Mesendoderm (in vitro differentiated cells): ENCODE results near the gene C14orf39.
A peak's percentile ranks its signal among the peaks of the same experiment; 100 is the strongest.

Experiments
- DNase-seq: peaks from one replicate; pipeline ENCODE4 v3.0.0; 2013
- H2AK5ac ChIP-seq: 2 replicates; pipeline ENCODE4 v1.6.1; 2013; ENCODE audit warnings: low read length, inconsistent platforms
- H2BK120ac ChIP-seq: 2 replicates; pipeline ENCODE4 v1.6.1; 2013; ENCODE audit warnings: low read depth, mild to moderate bottlenecking, low read length, moderate library complexity, mixed read lengths
- H2BK15ac ChIP-seq: replicated peaks from 2 replicates; pipeline ENCODE4 v1.6.1; 2013; ENCODE audit warnings: low read depth, mild to moderate bottlenecking, moderate library complexity
- H2BK5ac ChIP-seq: 2 replicates; pipeline ENCODE4 v1.6.1; 2013; ENCODE audit warnings: low read length, inconsistent platforms
- H3K18ac ChIP-seq: 2 replicates; pipeline ENCODE4 v1.6.1; 2013; ENCODE audit warnings: mild to moderate bottlenecking, low read length, mixed read lengths
- H3K23ac ChIP-seq: one replicate; pipeline ENCODE4 v1.6.1; 2013; ENCODE audit warnings: low read length
- H3K27ac ChIP-seq: 2 replicates; pipeline ENCODE4 v1.5.1; 2013; ENCODE audit warnings: low read depth, mild to moderate bottlenecking, inconsistent platforms, low read length, moderate library complexity
- H3K27me3 ChIP-seq: 2 replicates; pipeline ENCODE4 v1.6.1; 2013; ENCODE audit warnings: low read length, control low read depth, mild to moderate bottlenecking, inconsistent platforms; ENCODE audit not compliant: insufficient read depth, poor library complexity
- H3K36me3 ChIP-seq: 2 replicates; pipeline ENCODE4 v1.6.1; 2013; ENCODE audit warnings: low read length, inconsistent platforms; ENCODE audit not compliant: control insufficient read depth, insufficient read depth
- H3K4ac ChIP-seq: one replicate; pipeline ENCODE4 v1.6.1; 2013; ENCODE audit warnings: low read depth, mild to moderate bottlenecking, low read length, moderate library complexity
- H3K4me1 ChIP-seq: 2 replicates; pipeline ENCODE4 v1.6.1; 2013; ENCODE audit warnings: low read depth, low read length, inconsistent platforms; ENCODE audit not compliant: control insufficient read depth
- H3K4me2 ChIP-seq: 2 replicates; pipeline ENCODE4 v1.6.1; 2013; ENCODE audit warnings: low read length
- H3K4me3 ChIP-seq: 2 replicates; pipeline ENCODE4 v1.5.1; 2013; ENCODE audit warnings: mild to moderate bottlenecking, low read length
- H3K56ac ChIP-seq: one replicate; pipeline ENCODE4 v1.6.1; 2013; ENCODE audit warnings: low read length
- H3K79me1 ChIP-seq: 2 replicates; pipeline ENCODE4 v1.6.1; 2013; ENCODE audit warnings: low read length, inconsistent platforms
- H3K79me2 ChIP-seq: 2 replicates; pipeline ENCODE4 v1.6.1; 2013; ENCODE audit warnings: mild to moderate bottlenecking, low read length; ENCODE audit not compliant: control insufficient read depth, insufficient read depth
- H3K9ac ChIP-seq: 2 replicates; pipeline ENCODE4 v1.6.1; 2013; ENCODE audit warnings: low read length, inconsistent platforms
- H4K5ac ChIP-seq: one replicate; pipeline ENCODE4 v1.6.1; 2013; ENCODE audit warnings: low read length
- H4K8ac ChIP-seq: one replicate; pipeline ENCODE4 v1.6.1; 2013; ENCODE audit warnings: low read depth, mild to moderate bottlenecking, control low read depth, low read length, moderate library complexity
- WGBS: extraction: QIAGEN DNeasy Blood & Tissue Kit; methylation state at CpG from one replicate; pipeline ENCODE4 v1.1.7; 2013; ENCODE audit warnings: low lambda C conversion rate, missing lambda C conversion rate; ENCODE audit not compliant: insufficient coverage; ENCODE audit errors: extremely low coverage; 5-methylcytosine and 5-hydroxymethylcytosine counted together

C14orf39 gene

GRCh38 chr14:60512973-60513571 is 27.2 kb upstream of the C14orf39 start:
- DNase-seq = peak; percentile 26
- H3K23ac ChIP-seq = no peak overlapping the region
- no peak overlapping the region for H4K8ac ChIP-seq
- H2BK5ac ChIP-seq = no peak overlapping the region
- H4K5ac ChIP-seq = no peak overlapping the region
- no CpG with 5 or more reads among the region's 7 CpGs for WGBS
- peaks cover 53% of the 10 kb centered on the region for H3K27me3 ChIP-seq
- no peak overlapping the region for H3K27ac ChIP-seq
- no peak overlapping the region for H3K4ac ChIP-seq
- H3K4me3 ChIP-seq = no peak overlapping the region
- H3K36me3 ChIP-seq = no peaks in the 10 kb centered on the region
- no peak overlapping the region for H2BK15ac ChIP-seq
- H3K79me1 ChIP-seq = no peaks in the 10 kb centered on the region
- no peak overlapping the region for H2BK120ac ChIP-seq
- H2AK5ac ChIP-seq = no peak overlapping the region
- H3K56ac ChIP-seq = no peak overlapping the region
- no peak overlapping the region for H3K18ac ChIP-seq
- no peak overlapping the region for H3K9ac ChIP-seq
- no peak overlapping the region for H3K4me2 ChIP-seq
- H3K79me2 ChIP-seq = no peaks in the 10 kb centered on the region
- H3K4me1 ChIP-seq = peaks cover 3% of the 10 kb centered on the region

DNA sequence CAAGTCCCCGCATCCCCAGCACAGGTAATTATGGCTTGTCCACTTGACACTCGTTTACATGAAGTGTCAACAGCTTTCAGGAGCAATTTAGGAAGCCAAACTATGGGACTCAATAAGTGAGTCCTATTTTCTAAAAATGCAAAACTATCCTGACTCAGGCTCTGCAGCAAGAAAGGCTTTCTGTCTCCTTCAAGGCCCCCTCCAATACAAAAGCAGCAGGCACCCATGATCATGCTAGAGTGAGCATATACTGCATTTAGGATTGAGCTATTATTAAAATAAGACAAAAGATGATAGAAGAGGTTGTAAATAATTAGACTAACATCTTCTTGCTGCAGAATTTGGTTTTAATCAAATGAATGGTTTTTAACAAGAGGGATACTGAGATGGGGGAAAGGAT is 26.3 kb upstream of the C14orf39 start:
- Histone ChIP-seq H3K4ac (no peak overlapping the region), H3K27me3 (peaks cover 61% of the 10 kb centered on the region), H4K8ac (no peak overlapping the region), H3K79me2 (no peaks in the 10 kb centered on the region), H3K9ac (no peak overlapping the region), H3K4me2 (no peak overlapping the region), H3K18ac (no peak overlapping the region), H3K27ac (no peak overlapping the region), H4K5ac (no peak overlapping the region), H3K23ac (no peak overlapping the region), H2BK15ac (no peak overlapping the region), H3K79me1 (no peaks in the 10 kb centered on the region), H2AK5ac (no peak overlapping the region), H2BK5ac (no peak overlapping the region), H2BK120ac (no peak overlapping the region), H3K56ac (no peak overlapping the region), H3K4me1 (peaks cover 3% of the 10 kb centered on the region), H3K4me3 (no peak overlapping the region), H3K36me3 (no peaks in the 10 kb centered on the region)
- no CpG with 5 or more reads among the region's 2 CpGs for WGBS
- no peak for DNase-seq

DNA sequence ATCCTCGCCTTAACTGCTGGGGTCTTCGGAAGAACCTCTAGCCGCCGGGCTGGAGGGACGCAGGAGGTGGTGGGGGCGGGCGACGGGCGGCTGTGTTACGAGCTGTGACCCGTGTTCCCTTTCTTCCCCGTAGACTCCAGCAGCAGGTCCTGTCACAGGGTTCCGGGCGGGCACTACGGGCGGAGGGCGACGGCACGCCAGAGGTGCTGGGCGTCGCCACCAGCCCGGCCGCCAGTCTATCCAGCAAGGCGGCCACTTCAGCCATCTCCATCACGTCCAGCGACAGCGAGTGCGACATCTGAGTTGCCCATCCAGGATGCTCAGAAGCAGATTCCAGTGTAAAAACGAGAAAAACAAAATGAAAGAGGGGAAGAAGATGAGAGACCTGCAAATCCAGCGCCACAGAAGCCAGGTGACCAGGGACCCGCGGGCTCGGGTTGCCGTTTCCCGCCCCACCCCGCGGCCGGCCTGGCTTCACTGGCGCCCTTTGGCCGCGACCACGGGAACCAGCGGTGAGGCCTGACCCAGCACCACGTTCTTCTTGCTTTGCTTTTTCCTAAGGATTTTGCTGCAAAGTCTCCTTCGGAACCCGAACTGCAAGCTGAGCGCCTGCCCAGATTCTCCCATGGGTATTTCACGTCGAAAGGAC is 25.2 kb upstream of the C14orf39 start:
- DNase-seq = no peak
- H3K56ac ChIP-seq = no peak overlapping the region
- H2BK15ac ChIP-seq = no peak overlapping the region
- no peak overlapping the region for H4K8ac ChIP-seq
- H3K4me2 ChIP-seq = peak overlapping the region; percentile 20
- no peak overlapping the region for H3K4me3 ChIP-seq
- no peak overlapping the region for H3K9ac ChIP-seq
- no peaks in the 10 kb centered on the region for H3K79me2 ChIP-seq
- no peaks in the 10 kb centered on the region for H3K36me3 ChIP-seq
- no CpG with 5 or more reads among the region's 49 CpGs for WGBS
- peaks cover 70% of the 10 kb centered on the region for H3K27me3 ChIP-seq
- no peak overlapping the region for H2AK5ac ChIP-seq
- H3K23ac ChIP-seq = no peak overlapping the region
- no peak overlapping the region for H4K5ac ChIP-seq
- H3K4me1 ChIP-seq = peaks cover 3% of the 10 kb centered on the region
- H2BK120ac ChIP-seq = no peak overlapping the region
- no peak overlapping the region for H3K27ac ChIP-seq
- H2BK5ac ChIP-seq = no peak overlapping the region
- no peaks in the 10 kb centered on the region for H3K79me1 ChIP-seq
- no peak overlapping the region for H3K18ac ChIP-seq
- no peak overlapping the region for H3K4ac ChIP-seq

DNA sequence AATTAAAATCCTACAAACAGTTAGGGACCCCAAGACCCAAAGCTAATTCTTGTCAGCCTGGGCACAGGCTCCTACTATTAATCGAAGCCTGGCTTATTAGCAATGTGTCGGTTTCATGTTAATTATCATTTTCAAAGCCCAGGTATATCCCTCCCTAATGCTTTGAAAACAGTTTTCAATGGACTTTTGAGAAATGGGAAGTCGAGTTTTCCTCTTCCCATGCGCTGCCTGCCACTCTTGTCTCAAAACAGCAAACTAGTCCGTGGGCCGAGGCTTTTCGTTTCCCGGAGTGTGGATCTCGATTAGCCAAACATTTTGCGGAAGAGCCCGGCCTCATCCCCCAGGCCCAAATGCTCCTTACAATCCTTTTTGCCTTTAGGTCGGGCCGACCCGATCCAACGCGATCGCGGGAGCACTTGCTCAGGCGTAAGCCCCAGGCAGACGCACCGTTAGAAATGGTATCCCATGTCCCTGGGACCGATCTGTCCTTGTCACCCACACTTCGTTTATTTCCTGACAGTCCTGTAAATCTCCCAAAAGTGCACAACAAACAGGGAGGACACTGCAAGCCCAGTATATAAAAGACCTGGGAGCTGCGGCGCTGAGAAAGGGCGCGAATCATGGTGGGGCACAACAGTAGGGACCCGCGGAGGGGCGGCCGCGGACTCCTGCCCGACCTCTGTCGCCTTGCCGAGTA is 24.5 kb upstream of the C14orf39 start:
- H3K79me2 ChIP-seq = no peaks in the 10 kb centered on the region
- peaks cover 77% of the 10 kb centered on the region for H3K27me3 ChIP-seq
- no peak overlapping the region for H3K4me3 ChIP-seq
- no peak overlapping the region for H2BK5ac ChIP-seq
- H3K18ac ChIP-seq = no peak overlapping the region
- H3K79me1 ChIP-seq = no peaks in the 10 kb centered on the region
- WGBS = no CpG with 5 or more reads among the region's 35 CpGs
- H3K4ac ChIP-seq = no peak overlapping the region
- H2BK120ac ChIP-seq = no peak overlapping the region
- no peak overlapping the region for H3K56ac ChIP-seq
- no peak overlapping the region for H3K9ac ChIP-seq
- no peak overlapping the region for H4K5ac ChIP-seq
- H3K23ac ChIP-seq = no peak overlapping the region
- peaks cover 3% of the 10 kb centered on the region for H3K4me1 ChIP-seq
- no peak overlapping the region for H2BK15ac ChIP-seq
- H3K4me2 ChIP-seq = peak overlapping the region; percentile 20
- no peak overlapping the region for H3K27ac ChIP-seq
- no peak overlapping the region for H4K8ac ChIP-seq
- peak; percentile 32 for DNase-seq
- no peak overlapping the region for H2AK5ac ChIP-seq
- no peaks in the 10 kb centered on the region for H3K36me3 ChIP-seq

DNA sequence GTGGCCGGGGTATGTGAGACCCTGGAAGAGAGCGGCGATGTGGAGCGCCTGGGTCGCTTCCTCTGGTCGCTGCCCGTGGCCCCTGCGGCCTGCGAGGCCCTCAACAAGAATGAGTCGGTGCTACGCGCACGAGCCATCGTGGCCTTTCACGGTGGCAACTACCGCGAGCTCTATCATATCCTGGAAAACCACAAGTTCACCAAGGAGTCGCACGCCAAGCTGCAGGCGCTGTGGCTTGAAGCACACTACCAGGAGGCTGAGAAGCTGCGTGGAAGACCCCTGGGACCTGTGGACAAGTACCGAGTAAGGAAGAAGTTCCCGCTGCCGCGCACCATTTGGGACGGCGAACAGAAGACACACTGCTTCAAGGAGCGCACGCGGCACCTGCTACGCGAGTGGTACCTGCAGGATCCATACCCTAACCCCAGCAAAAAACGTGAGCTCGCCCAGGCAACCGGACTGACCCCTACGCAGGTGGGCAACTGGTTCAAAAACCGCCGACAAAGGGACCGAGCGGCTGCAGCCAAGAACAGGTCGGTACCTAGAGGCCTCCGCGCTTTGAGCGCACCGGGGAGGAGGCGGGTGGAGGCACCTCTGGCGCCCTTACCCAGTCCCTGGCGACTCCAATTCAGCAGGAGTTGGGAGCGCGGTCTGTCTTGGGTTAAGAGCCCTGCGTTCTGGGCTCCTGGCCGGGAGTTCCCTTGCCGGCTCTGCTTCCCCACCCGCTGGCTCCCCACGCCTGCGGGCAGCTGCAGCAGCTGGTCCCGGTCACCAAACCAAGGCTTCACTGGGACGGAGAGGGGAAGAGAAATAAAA is 23.8 kb upstream of the C14orf39 start:
- Histone ChIP-seq H3K4ac (no peak overlapping the region), H3K9ac (no peak overlapping the region), H4K8ac (no peak overlapping the region), H4K5ac (no peak overlapping the region), H2BK5ac (no peak overlapping the region), H3K23ac (peak overlapping the region; percentile 52), H2BK15ac (no peak overlapping the region), H2BK120ac (no peak overlapping the region), H3K36me3 (no peaks in the 10 kb centered on the region), H3K4me1 (peaks cover 3% of the 10 kb centered on the region), H3K18ac (no peak overlapping the region), H2AK5ac (no peak overlapping the region), H3K4me3 (no peak overlapping the region), H3K79me1 (no peaks in the 10 kb centered on the region), H3K56ac (no peak overlapping the region), H3K79me2 (no peaks in the 10 kb centered on the region), H3K27ac (no peak overlapping the region), H3K27me3 (peaks cover 78% of the 10 kb centered on the region), H3K4me2 (peak overlapping the region; percentile 66)
- WGBS = no CpG with 5 or more reads among the region's 58 CpGs
- DNase-seq = peak; percentile 65
